ENCODE measurements around the gene VPS37C. TPM values are rescaled to one million over a fixed set of nuclear protein-coding genes. Genes with fewer than 3 reads are reported as not detected.

The VPS37C gene
- total and polyA plus RNA-seq, 9 of the 15 experiments (the other 6 are each of a cell fraction or from before 2014, with no cell fraction given), result 0.62 to 29.8 (median 11.5) TPM

- WGBS (ENCODE audit: insufficient coverage, low coverage, missing lambda C conversion rate), result 58% methylated on average over 10 of the region's 10 CpGs
- Histone ChIP-seq H3K9ac (ENCODE audit: insufficient read depth in 1 of 2, low read depth in 2 of 2, low read length in 2 of 2) (peak overlapping the region in 1 of 2 experiments; percentile 83; a peak in 2 of 4 replicates), H2AFZ (ENCODE audit: low read depth, low read length) (no peak overlapping the region), H3K4me3 (no peak overlapping the region), H3K4me2 (ENCODE audit: insufficient read depth, low read length) (no peak overlapping the region), H4K20me1 (replicated peaks; ENCODE audit: control insufficient read depth, insufficient read depth, low read length) (peaks cover 17% of the 10 kb centered on the region; the same call in 1 of the 2 replicates), H3K27me3 (ENCODE audit: control insufficient read depth in 2 of 2, insufficient read depth in 2 of 2, low read length in 2 of 2) (no peaks in the 10 kb centered on the region), H3K9me3 (replicated peaks; ENCODE audit: control insufficient read depth, insufficient read depth, low read depth, low read length) (no peaks in the 10 kb centered on the region), H3K36me3 (ENCODE audit: control insufficient read depth, insufficient read depth, low read length) (peaks cover 19% of the 10 kb centered on the region; the same call in 2 of the 3 replicates), H3K79me2 (ENCODE audit: control insufficient read depth, insufficient read depth, low read length) (peaks cover 37% of the 10 kb centered on the region), H3K9me1 (ENCODE audit: control insufficient read depth, insufficient read depth, low read length) (peaks cover 3% of the 10 kb centered on the region), H3K27ac (ENCODE audit: extremely low read depth, low read depth, low read length) (no peak overlapping the region), H3K4me1 (replicated peaks in 1 of 2; ENCODE audit: control insufficient read depth in 2 of 2, insufficient read depth in 2 of 2, low read length in 2 of 2) (peaks cover 0 to 11% of the 10 kb centered on the region in 2 experiments; a peak in 3 of 5 replicates)
- ChIA-PET POLR2A (interaction anchor here (0.6 to 1.8 kb wide), 3 partner anchors 9 to 17 kb away, joined by 3 to 4 read pairs (median 3); no protein-coding TSS in a partner anchor), CTCF (ENCODE audit: low intra/inter-chr PET ratio) (no interaction called here)
- FAIRE-seq (no peak), DNase-seq (ENCODE audit: extremely low read depth in 1 of 4, low spot score in 3 of 4) (peak; percentile 56 to 65 (median 60)), ATAC-seq (peak; percentile 75)
- BruUV-seq (replicated peaks), result no TSS peak
- intact Hi-C loops (cut with micrococcal nuclease) (no loop called here), in situ Hi-C loops (cut with MboI) (no loop called here)
- TF ChIP-seq E2F8 (IDR thresholded peaks at IDR 0.05; ENCODE audit: low read depth, partially characterized antibody) (no peak), ZNF224 (CRISPR knock-in tag; IDR thresholded peaks at IDR 0.05) (no peak), KLF16 (IDR thresholded peaks at IDR 0.05) (no peak), PCBP2 (IDR thresholded peaks at IDR 0.05; ENCODE audit: low read depth, low read length, poor library complexity, severe bottlenecking) (no peak), FOSL1 (tag; conservative IDR thresholded peaks at IDR 0.05) (no peak), C11orf30 (IDR thresholded peaks at IDR 0.05; ENCODE audit: low read depth) (peak; percentile 28; the same call in 1 of the 2 replicates), NFIX (CRISPR knock-in tag; IDR thresholded peaks at IDR 0.05; ENCODE audit: low read depth) (peak; percentile 72), NR3C1 (CRISPR knock-in tag; IDR thresholded peaks at IDR 0.05) (no peak), HDAC1 (IDR thresholded peaks at IDR 0.05) (no peak), FUS (optimal IDR thresholded peaks at IDR 0.05; ENCODE audit: low read depth, low read length) (no peak), NFYB (IDR thresholded peaks at IDR 0.05; ENCODE audit: extremely low read depth, insufficient read length) (peak; percentile 9), ZNF316 (IDR thresholded peaks at IDR 0.05) (peak; percentile 68), NFIC (IDR thresholded peaks at IDR 0.05) (peak; percentile 98), KAT7 (CRISPR knock-in tag; IDR thresholded peaks at IDR 0.05; ENCODE audit: borderline replicate concordance) (no peak), ZNF146 (CRISPR knock-in tag; IDR thresholded peaks at IDR 0.05; ENCODE audit: unreplicated experiment) (no peak)
- TF ChIP-seq, protein P1, sequence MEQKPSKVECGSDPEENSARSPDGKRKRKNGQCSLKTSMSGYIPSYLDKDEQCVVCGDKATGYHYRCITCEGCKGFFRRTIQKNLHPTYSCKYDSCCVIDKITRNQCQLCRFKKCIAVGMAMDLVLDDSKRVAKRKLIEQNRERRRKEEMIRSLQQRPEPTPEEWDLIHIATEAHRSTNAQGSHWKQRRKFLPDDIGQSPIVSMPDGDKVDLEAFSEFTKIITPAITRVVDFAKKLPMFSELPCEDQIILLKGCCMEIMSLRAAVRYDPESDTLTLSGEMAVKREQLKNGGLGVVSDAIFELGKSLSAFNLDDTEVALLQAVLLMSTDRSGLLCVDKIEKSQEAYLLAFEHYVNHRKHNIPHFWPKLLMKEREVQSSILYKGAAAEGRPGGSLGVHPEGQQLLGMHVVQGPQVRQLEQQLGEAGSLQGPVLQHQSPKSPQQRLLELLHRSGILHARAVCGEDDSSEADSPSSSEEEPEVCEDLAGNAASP (IDR thresholded peaks at IDR 0.05), result no peak
Observed at GRCh38 chr11:61141601-61142028, 19.6 kb downstream of the VPS37C start.
